Fibroblast of skin of scalp (primary cell): ENCODE data around the gene MARCHF2.
"Not testable (repeated sequence)": the region's sequence is repeated elsewhere in the genome, so short reads cannot be mapped to it uniquely, and the experiment has no call there.

Experiments
- DNase-seq: peaks from one replicate; pipeline ENCODE4 v3.0.0-alpha.2; 2013

MARCHF2 gene

DNA sequence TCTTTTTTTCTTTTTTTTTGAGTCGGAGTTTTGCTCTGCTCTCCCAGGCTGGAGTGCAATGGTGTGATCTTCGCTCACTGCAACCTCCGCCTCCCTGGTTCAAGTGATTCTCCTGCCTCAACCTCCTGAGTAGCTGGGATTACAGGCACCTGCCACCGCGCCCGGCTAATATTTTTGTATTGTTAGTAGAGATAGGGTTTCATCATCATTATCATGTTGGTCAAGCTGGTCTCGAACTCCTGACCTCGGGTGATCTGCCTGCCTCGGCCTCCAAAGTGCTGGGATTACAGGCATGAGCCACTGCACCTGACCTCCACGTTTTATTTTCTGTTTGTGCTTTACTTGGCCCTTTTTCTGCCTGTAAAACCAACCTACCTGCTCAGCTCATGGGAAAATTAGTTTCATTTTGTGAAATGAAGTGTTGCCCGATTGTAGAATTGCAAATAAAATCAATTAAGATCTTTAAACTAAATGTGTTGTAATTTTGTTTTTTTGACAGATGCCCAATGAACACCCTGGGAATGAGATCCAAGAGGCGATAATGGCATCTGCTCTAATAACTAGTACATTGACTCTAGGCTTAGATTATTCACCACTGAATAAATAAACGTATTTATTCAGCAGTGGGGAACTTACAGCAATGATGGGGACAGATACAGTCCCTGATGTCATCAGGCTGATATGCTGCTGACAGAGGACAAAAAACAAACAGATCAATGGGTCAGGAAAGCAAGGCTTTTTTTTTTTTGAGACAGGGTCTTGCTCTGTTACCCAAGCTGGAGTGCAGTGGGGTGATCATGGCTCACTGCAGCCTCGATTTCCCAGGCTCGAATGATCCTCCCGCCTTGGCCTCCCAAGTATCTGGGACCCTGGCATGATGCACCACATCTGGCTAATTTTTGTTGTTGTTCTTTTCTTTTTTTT is 25.2 kb upstream of the MARCHF2 start:
- DNase-seq: no peak

DNA sequence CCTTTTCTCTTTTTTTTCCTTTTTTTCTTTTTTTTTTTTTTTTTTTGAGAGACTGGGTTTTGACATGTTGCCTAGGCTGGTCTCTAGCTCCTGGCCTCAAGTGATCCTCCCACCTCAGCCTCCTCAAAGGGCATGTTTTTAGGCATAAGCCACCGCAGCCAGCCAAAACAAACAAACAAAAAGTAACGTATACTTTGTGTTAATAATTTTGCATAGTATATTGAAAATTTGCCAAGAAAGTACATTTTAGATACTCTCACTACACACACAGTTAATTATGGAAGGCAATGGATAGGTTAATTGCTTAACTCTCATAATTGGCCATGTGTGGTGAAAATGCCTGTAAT is 24.5 kb upstream of the MARCHF2 start:
- no peak for DNase-seq

DNA sequence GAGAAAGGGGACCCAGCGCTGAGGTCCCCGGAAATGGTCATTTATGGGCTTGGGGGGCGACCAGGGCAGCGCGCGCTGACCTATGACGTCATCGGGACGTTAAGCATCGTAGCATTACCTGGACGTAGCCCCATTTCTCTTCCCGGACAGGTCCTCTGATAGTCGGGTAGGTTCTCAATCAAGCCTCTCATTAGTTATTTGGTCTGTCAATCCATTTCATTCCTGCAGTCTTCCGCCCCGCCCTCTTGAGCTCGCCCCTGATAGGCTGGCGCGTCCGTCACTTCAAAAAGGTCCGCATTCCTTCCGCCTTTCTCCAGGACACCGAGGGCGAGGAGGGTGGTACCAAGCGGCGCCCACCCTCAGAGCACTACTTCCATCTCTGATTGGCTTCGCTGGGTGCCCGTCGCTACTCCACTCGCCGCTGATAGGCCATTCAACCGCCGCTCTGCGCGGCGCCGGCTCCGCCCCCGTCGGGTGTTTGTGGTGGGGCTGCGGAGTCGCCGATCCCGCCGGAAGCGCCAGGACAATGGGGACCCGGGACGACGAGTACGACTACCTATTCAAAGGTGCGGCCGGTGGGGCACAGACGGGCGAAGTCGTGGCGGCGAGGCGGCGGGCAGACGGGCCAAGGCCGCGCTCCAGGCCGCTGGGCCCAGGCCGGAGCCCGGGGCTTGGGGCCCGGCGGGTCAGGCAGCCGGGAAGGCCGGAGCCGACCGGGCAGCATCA is 23.1 kb upstream of the MARCHF2 start, which contains the start of gene RAB11B:
Gene RAB11B, plus strand, starts transcription at position 470 of the 726 bp plus-strand sequence. Its CDS starts 57 bp downstream, at position 527.
- peak; percentile 100 for DNase-seq

DNA sequence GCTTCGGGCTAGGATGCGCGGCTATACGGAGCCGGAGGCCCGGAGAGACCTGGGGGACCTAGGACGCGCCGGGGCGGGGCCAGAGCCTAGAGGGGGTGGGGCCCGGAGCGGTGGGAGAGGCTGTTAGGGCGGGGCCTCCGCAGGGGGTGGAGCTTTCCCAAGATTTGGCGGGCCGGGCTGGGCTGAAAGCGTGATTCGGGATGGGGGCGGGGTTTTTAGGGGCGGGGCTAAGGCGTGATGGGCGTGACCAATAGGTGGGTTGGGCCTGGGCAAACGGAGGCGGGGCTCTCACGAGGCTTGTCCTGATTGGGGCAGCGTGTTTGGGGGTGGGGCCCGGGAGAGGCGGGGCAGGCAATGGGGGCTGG is 22.5 kb upstream of the MARCHF2 start:
- peak; percentile 94 for DNase-seq

DNA sequence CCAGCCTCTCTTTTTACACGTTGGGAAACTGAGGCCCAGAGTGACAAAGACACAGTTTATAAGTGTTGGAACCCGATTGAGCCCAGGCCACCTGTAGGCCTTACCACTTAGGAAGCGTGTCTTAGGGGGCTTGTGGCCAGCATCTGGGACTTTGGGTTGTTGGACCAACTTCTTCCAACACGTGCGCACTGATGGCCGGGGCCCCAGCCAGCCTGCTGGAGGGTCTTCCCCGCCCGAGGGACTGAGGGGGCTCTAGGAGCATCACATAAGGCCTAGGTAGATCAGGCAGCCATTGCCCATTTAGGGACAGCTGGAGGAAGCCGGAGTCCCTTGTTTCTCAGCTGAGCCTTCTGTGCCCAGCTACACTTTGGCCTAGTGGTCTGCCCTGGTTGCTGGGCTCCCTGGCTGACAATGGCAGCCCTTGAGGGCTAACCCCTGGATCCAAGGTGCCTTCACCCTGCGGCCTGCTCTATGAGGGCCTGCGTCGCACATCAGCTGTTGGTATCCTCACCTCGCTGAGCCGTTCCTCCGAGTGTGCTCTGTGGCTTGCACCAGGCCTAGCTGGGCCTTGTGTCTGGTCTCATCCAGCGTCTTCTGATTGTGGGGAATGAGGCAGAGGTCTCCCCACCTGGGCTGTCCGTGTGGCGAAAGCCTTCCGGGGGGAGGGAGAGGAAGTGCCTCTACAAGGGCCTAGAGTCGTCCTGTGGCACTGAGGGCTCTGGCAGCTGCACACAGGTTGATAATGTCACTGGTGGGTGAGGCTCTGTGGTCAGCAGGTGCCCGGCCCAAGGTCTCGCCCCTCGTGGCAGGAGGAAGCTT is 21.7 kb upstream of the MARCHF2 start:
- no peak for DNase-seq

DNA sequence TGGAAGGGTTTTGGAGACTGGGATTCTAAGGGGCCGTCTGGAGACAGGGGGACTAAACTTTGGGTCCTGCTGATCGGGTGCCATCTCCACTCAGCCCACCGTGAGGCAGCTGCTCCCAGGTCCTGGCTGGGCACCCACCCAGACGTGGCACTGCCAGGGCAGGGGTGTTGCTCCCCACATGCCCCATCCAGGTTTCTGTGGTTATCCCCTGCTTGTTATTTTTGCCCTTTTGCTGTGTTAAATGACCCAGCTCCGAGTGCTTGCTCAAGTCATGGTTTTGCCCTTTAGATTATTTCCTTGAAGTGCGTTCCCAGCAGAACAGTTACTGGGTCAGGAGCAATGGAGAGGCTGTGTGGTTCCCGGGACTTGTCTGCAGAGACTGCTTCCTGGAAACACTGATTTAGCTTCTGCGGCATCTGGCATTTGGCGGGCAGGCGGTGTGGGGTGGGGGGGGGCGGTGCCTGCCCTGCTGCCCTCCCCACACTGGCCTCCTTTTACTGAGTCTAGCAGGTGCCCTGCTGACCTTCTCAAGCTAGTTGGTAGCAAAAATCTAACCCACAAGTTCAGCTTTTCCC is 21.0 kb upstream of the MARCHF2 start:
- no peak for DNase-seq

DNA sequence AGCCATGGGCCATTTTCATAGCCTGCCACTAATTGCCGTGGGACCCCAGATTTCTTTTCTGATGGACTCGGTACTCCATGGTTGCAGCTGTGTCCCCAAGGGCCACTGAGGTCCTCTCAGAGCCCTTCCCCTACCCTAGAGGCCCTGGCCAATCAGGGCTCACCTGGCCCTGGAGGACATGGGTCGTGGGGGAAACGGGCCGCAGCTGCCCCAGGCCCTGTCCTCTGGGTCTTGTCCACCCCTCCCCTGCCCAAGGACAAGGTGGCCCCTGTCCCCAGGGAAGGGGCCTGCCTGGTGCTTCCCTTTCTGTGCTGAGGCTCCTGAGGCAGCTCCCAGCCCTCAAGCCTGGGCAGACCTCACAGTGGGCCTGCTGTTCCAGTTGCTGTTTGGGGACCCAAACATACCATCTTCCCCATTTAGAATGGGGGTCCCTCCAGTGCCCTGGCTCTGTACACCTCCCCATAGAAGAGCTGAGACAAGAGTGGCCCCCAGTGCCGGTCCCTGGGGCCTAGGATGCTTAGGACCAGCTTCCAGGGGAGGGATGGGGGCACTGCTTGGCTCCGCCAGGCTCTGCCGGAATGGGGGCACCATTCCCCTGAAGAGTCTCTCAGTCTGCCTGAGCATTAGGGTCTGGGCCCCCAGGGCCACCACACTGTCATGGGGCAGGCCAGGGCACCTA is 19.8 kb upstream of the MARCHF2 start:
- DNase-seq: no peak

DNA sequence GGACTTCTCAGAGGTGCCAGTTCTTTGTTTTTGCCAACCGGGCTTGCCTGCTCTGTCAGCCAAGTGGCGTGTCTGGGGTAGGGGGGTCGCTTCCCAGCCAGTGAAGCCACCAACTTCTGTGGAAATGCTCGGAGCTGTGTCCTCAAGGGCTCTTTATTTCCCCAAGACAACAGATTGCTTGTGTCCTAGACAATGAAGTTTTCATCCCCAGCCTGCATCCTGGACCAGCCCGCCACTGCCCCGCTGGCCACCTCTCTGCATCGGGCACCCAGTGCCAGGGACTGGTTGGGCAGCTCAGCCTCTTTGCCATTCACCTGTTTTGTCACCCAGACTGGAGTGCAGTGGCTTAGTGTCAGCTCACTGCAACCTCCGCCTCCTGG is 19.2 kb upstream of the MARCHF2 start:
- DNase-seq: no peak

DNA sequence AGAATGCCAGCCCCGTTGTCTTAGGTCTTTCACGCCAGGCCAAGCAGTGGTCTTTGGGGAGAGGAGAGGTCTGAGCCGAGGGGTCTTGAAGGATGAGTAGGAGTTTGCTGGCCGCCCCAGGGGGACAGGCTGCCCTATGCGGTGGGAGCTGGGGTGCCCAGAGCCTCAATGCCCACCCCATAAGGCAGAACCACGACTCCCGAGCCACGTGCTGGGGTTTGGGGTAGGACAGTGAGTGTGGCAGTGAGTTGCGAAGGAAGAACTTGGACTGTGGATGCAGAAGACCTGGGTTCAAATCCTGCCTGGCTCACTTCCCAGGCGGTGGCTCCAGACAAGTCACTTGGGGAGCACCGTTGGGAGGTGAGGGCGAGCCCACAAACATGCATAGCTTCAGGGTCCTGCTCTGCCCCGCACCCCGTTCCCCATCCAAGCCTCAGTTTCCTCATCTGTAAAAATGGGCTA is 17.5 kb upstream of the MARCHF2 start:
- DNase-seq: no peak

DNA sequence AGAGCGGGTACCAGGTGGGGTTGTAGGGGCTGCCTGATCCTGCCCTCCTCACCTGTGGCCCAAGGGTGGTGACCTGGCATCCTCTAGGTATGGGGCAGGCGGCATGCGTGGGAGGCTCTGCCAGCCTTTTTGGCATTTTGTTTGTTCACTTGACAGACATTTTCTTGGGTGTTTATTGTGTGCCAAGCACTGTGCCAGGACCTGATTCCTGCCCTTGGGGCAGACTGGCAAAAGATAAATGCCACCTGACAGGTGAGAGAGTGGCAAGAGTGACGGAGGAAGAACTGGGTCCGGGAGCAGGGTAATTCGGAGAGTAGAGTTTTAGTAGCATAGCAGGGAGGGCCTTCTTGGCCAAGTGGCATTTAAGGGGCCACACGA is 16.9 kb upstream of the MARCHF2 start:
- no peak for DNase-seq

DNA sequence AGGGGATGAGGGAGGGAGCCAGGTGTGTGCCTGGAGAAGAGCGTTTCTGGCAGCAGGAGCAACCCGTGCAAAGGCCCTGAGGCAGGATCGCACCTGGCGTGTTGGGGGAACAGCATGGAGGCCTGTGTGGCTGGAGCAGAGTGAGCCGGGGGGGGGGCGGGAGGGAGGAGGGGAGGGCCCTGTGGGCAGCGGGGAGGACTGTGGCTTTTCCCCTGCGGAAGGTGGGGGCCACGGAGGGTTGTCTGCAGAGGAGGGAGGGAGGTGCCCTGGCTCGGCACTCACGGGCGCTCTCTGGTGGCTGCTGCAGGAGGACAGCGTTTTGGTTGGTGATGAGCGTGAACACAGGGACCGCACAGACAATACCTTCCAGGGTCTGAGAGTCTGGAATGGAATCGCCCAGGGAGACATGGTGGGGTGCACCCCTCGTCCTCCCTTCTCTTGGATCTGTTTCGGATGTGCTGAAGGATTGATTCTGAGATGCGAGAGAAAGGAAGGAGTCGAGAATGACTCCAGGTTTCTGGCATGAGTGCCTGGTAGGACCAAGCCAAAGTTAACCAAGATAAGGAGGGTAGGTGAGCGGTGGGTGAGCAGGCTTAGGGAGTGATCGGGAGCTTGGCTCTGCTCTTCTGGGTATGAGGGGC is 16.4 kb upstream of the MARCHF2 start:
- DNase-seq: peak; percentile 66

DNA sequence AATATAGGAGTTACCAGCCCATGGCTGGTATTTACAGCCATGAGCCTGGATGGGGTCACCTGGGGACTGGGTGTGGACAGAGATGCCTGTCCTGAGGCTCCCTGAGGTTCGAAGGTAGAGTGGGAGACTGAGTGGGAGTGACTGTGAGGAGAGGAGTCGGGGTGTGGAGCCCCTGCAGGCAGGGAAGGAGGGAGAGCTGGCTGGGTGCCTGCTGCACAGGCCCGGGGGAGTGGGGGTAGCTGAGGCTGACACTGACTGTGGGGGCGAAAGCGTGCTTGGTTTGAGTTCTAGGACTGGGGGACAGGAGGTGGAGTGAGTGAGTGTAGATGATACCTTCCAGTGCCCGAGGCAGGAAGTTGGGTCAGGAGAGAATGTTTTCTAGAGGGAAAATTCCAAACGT is 15.8 kb upstream of the MARCHF2 start:
- no peak for DNase-seq

DNA sequence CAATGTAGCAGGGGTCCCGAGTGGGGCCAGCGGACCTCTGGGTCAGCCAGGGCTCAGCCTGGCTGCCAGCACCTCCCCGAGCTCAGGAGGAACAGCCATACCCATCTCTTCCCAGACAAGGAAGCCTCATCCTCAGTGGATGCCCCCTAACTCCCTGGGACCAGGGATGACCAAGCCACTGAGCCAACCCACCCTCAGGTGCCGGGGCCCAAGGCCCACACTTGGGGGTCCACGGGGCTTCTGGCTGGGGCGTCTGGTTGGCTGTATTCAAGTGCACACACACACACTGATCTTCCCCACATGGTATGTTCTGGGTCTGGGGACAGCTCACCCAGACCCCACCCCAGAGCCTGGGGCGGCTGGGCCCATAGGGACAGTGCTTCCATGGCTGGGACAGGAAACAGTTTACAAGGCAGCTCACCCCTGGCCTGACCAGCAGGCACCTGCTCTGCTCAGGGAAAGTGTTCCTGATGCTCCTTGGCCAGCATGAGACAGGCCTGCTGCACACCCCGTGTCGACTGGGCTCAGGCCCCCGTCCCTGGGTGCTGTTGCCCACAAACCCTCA is 15.3 kb upstream of the MARCHF2 start:
- DNase-seq: no peak

DNA sequence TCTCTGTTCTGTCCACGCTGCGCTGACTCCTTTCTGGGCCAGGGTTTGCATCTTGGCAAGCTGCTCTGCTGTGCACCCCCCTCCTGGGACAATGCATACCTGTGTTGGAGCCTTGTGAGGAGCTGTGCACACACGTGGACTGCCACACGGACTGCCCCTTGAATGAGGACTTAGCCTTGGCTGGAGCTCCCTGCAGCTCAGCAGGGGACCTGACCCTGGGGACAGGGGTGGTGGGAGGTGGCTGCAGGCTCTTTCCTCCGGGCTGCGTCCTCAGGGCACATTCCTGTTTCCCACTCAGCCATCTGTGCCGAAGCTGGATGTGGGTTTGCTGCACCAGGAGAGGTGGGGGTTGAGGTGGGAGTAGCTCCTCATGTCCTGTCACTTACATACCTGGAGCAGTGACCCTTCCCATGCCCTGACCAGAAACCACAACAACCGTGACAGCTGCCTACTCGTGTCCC is 14.8 kb upstream of the MARCHF2 start:
- no peak for DNase-seq

DNA sequence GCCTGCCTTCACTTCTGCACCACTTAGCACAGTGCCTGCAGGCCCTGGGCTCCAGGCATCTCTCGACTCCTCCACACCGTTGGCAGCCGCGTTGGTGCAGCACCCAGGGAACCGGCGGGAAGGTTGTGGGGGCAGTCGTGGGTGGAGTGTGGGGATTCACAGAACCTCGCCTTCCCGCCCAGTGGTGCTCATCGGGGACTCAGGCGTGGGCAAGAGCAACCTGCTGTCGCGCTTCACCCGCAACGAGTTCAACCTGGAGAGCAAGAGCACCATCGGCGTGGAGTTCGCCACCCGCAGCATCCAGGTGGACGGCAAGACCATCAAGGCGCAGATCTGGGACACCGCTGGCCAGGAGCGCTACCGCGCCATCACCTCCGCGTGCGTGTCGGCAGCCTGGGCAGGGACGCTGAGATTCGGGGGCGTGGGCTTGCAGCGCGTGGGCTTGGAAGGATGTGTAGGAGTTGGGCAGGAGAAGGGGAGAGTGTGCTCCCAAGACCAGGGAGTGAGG is 13.4 kb upstream of the MARCHF2 start:
- no peak for DNase-seq

DNA sequence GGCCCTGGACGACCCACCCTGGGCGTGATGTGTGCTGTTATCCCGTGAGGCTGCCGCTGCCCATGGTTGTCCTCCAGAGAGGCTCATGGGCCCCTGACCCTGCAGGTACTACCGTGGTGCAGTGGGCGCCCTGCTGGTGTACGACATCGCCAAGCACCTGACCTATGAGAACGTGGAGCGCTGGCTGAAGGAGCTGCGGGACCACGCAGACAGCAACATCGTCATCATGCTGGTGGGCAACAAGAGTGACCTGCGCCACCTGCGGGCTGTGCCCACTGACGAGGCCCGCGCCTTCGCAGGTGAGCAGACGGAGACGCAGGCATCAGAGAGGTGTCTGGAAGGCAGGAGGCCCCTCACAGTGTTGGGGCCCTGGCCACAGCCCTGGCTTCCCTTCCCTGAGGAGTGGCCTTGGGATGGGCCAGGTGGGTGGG is 11.1 kb upstream of the MARCHF2 start:
- DNase-seq: no peak

DNA sequence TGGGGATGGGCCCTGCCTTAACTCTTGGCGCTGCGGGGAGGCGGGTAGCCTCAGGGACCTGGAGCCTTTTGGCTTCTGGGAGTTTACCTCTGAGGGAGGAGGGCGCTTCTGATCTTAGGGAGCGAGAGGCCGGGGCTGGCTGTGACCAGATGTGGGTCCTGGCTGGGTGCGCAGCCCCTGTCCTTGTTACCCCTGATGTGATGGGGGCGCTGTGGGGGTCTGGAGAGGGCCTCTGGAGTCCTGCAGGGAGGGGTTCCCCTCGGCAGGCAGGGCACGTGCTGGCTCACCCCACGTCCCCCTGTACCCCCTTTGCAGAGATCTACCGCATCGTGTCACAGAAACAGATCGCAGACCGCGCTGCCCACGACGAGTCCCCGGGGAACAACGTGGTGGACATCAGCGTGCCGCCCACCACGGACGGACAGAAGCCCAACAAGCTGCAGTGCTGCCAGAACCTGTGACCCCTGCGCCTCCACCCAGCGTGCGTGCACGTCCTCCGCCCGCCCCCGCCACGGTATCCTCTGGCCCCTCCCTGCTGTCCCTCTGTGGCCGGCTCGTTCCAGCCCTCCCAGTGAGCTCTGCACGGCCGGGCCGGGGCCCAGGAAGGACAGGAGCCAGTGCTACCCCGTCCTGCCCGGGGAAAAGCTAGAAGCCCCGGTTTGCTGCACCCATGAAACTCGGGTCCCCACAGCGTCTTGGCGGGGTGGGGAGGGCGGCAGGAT is 9.8 kb upstream of the MARCHF2 start:
- no peak for DNase-seq

DNA sequence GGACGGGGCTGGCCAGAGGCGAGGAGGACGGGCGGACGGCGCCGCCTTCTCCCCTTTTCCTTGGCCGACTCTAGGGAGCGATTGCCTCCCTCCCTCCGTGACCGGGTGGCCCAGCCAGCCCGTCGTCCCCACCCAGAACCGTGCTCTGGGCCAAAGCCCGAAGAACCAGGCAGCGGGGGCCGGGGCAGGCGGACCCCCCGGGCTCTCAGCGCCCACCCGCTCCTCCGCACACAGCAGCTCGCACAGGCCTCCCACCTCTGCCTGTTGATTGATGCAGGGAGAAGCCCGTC is 9.3 kb upstream of the MARCHF2 start:
- DNase-seq: no peak

DNA sequence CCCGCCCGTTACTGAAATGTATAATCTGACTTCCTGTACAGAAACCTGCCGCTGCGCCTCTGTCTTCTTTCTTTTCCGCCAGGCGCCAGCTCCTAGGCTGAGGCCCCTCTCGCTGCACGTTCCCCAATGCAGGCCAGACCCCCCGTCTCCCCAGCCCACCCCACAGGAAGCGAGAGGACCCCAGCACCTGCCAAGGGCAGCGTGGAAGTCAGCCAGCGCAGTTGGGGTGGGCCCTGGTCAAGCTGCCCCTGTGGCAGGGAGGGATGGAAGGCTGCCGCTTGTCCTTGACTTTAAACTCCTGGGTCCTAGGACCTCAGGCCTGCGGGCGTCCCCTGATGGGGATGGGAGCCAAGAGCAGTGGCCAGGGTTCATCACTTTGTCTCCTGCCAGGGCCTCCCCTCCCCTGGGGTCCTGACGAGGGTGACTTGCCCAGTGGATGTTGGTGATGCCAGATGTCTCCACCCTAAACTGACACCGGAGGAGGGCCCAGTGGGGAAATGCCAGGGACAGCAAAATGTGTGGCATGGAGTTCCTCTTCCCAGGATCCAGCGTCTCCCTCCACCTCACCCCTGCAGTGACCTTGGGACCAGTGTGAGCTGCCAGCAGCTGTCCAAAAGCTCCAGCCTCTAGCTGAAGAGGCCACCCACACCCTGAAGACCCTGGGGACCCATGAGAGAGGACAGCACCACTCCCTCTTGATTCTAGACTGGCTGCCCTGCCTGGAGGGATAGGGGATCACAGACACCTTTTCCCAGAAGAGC is 8.5 kb upstream of the MARCHF2 start:
- no peak for DNase-seq

DNA sequence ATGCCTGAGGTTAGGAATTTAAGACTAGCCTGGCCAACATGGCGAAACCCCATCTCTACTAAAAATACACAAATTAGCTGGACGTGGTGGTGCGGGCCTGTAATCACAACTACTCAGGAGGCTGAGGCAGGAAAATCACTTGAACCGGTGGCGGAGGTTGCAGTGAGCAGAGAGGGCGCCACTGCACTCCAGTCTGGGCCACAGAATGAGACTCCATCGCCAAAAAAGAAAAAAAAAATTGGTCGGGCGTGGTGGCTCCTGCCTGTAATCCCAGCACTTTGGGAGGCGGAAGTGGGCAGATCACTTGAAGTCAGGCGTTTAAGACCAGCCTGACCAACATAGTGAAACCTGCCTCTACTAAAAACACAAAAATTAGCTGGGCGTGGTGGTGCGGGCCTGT is 2.4 kb upstream of the MARCHF2 start:
- DNase-seq: not testable (repeated sequence)
